GM12891 (cell line): ENCODE results near the gene SLC10A7.

Experiments used
- POLR2A ChIP-seq: IDR thresholded peaks from 2 replicates; pipeline ENCODE4 v1.6.1; 2011; ENCODE audit warnings: low read depth, low read length, control low read depth
- TAF1 ChIP-seq: IDR thresholded peaks from 2 replicates; pipeline ENCODE4 v1.6.1; 2011; ENCODE audit warnings: low read depth, low read length, control low read depth

DNA sequence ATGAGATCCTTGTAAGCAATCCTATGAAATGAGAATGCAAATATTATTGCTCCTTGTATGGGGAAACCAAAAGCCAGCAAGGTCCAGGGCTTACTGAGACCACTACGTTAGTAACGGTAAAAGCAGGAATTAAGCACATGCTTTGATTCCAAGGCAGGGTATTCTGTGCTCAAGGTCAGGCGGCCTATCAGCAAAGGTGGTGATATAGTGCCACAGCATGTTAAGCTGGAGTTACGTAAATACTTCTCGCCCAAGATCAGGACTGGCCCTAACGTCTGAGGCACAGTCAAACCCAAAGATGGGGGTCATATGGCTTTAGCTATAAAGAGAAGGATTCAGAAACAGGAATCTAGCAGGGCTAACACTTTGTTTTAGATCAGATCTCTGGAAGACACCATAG lies 27.6 kb downstream of the SLC10A7 start:
- no peak for TF ChIP-seq TAF1
- no peak for TF ChIP-seq POLR2A
